OCI-LY7 (cell line): ENCODE measurements around the gene IDUA. TPM values are rescaled to one million over a fixed set of nuclear protein-coding genes. Genes with fewer than 3 reads are reported as not detected.

Experiments
- BruUV-seq: library from RNA; stranded (reverse); fragments of 400-500 nt; replicated peaks from 2 replicates; lab custom pipeline; 2021; lab: Mats Ljungman, UMichigan
- CTCF ChIA-PET: fragments of 300-600 bp; sonication (Branson Sonifier 250); formaldehyde crosslinking; loops from one replicate; lab custom pipeline; 2022; ENCODE audit warnings: antibody characterized with exemption; ENCODE audit not compliant: unreplicated experiment; lab: Charles Lee
- POLR2A ChIA-PET: fragments of 300-600 bp; sonication (Branson Sonifier 250); formaldehyde crosslinking; loops from one replicate; lab custom pipeline; 2022; ENCODE audit warnings: antibody characterized with exemption; lab: Charles Lee
- DNase-seq: peaks from one replicate; pipeline ENCODE4 v3.0.0-alpha.2; 2015; ENCODE audit warnings: low spot score
- H2AFZ ChIP-seq: fragments of 200-600 bp; sonication (generic), shearing (Covaris generic); 2 replicates; pipeline ENCODE4 v1.6.1; 2014; ENCODE audit warnings: mild to moderate bottlenecking, antibody characterized with exemption, low read length, moderate library complexity
- H3K27ac ChIP-seq: fragments of 200-600 bp; sonication (generic); 2 replicates; pipeline ENCODE4 v1.5.1; 2014; ENCODE audit warnings: mixed run types, low read depth, mild to moderate bottlenecking, moderate library complexity, low read length, inconsistent platforms; ENCODE audit not compliant: poor library complexity, severe bottlenecking
- H3K36me3 ChIP-seq: fragments of 200-600 bp; sonication (generic); 2 replicates; pipeline ENCODE4 v1.6.1; 2014; ENCODE audit warnings: mild to moderate bottlenecking, antibody characterized with exemption, low read length, moderate library complexity, mixed read lengths; ENCODE audit not compliant: insufficient read depth
- H3K4me1 ChIP-seq: fragments of 200-600 bp; sonication (generic); 2 replicates; pipeline ENCODE4 v1.5.1; 2014; ENCODE audit warnings: mild to moderate bottlenecking, low read length; ENCODE audit not compliant: insufficient read depth, poor library complexity, severe bottlenecking
- H3K4me2 ChIP-seq: fragments of 200-600 bp; sonication (generic); 2 replicates; pipeline ENCODE4 v1.6.1; 2014; ENCODE audit warnings: mild to moderate bottlenecking, low read length
- H3K4me3 ChIP-seq: fragments of 200-600 bp; sonication (generic); 2 replicates; pipeline ENCODE4 v1.5.1; 2014; ENCODE audit warnings: mild to moderate bottlenecking, low read depth, low read length; ENCODE audit not compliant: poor library complexity, severe bottlenecking
- H3K79me2 ChIP-seq: fragments of 200-600 bp; sonication (generic); 2 replicates; pipeline ENCODE4 v1.6.1; 2016; ENCODE audit warnings: low read depth, mild to moderate bottlenecking, low read length, moderate library complexity, mixed read lengths; ENCODE audit not compliant: insufficient read depth
- H3K9me2 ChIP-seq: fragments of 200-600 bp; sonication (generic); 2 replicates; pipeline ENCODE4 v1.6.1; 2016; ENCODE audit warnings: mild to moderate bottlenecking, low read length, mixed read lengths; ENCODE audit not compliant: insufficient read depth
- H3K9me3 ChIP-seq: fragments of 200-600 bp; sonication (generic); 2 replicates; pipeline ENCODE4 v1.6.1; 2014; ENCODE audit warnings: mild to moderate bottlenecking, mixed run types, low read length, mixed read lengths
- H4K20me1 ChIP-seq: fragments of 200-600 bp; sonication (generic); 2 replicates; pipeline ENCODE4 v1.6.1; 2014; ENCODE audit warnings: mild to moderate bottlenecking, antibody characterized with exemption, low read length, moderate library complexity, mixed read lengths; ENCODE audit not compliant: insufficient read depth
- CTCF ChIP-seq: fragments of 200-600 bp; sonication (generic); conservative IDR thresholded peaks from 2 replicates; pipeline ENCODE4 v1.5.1; 2014; ENCODE audit warnings: mild to moderate bottlenecking, antibody characterized with exemption, low read length, moderate library complexity, mixed read lengths
- EZH2phosphoT487 ChIP-seq: fragments of 200-600 bp; sonication (generic); IDR thresholded peaks from 2 replicates; pipeline ENCODE4 v1.6.1; 2018; ENCODE audit warnings: low read depth, borderline replicate concordance, mild to moderate bottlenecking, mixed run types, antibody characterized with exemption, low read length, moderate library complexity, mixed read lengths
- intact Hi-C: fragments of 100-400 bp; cut with micrococcal nuclease; formaldehyde crosslinking; loops from one replicate; pipeline ENCODE4 v1.10.0; 2022; ENCODE audit not compliant: unreplicated experiment
- total RNA-seq, 2 experiments: library from RNA; depleted of rRNA in 1 of 2; stranded (reverse); fragments of >200 nt in 1 of 2; shearing (Covaris generic) in 1 of 2; gene quantifications; 2 replicates each; pipeline ENCODE4 v1.2.3, GENCODE V29; 2014 to 2022

IDUA gene
- total RNA-seq, 2 experiments from 2014 or later, result 12.3 to 15.7 TPM

- intact Hi-C loops, result no loop called here
- H3K4me3 ChIP-seq, result no peak overlapping the region
- no peaks in the 10 kb centered on the region for H3K36me3 ChIP-seq
- H3K9me3 ChIP-seq, result no peaks in the 10 kb centered on the region
- H3K9me2 ChIP-seq, result no peaks in the 10 kb centered on the region
- ChIA-PET POLR2A (no interaction called here), CTCF (no interaction called here)
- no peak for DNase-seq
- H3K27ac ChIP-seq, result no peak overlapping the region
- no TSS peak for BruUV-seq
- H2AFZ ChIP-seq, result no peak overlapping the region
- no peak overlapping the region for H3K4me2 ChIP-seq
- no peaks in the 10 kb centered on the region for H3K79me2 ChIP-seq
- peaks cover 15% of the 10 kb centered on the region for H3K4me1 ChIP-seq
- no peaks in the 10 kb centered on the region for H4K20me1 ChIP-seq
- TF ChIP-seq CTCF (no peak), EZH2phosphoT487 (no peak)
Observed at GRCh38 chr4:1027915-1028238, 41.0 kb downstream of the IDUA start.

- Histone ChIP-seq H4K20me1 (no peaks in the 10 kb centered on the region), H3K4me2 (no peak overlapping the region), H3K9me3 (no peaks in the 10 kb centered on the region), H3K79me2 (no peaks in the 10 kb centered on the region), H3K9me2 (no peaks in the 10 kb centered on the region), H3K36me3 (no peaks in the 10 kb centered on the region), H3K4me1 (peaks cover 15% of the 10 kb centered on the region), H2AFZ (no peak overlapping the region), H3K27ac (no peak overlapping the region), H3K4me3 (no peak overlapping the region)
- intact Hi-C loops, result no loop called here
- TF ChIP-seq CTCF, result no peak
- TF ChIP-seq EZH2phosphoT487, result no peak
- ChIA-PET CTCF (no interaction called here), POLR2A (no interaction called here)
- DNase-seq, result no peak
- no TSS peak for BruUV-seq
Observed at GRCh38 chr4:1028574-1029220, 41.9 kb downstream of the IDUA start.

GRCh38 chr4:1029529-1029928 is 42.7 kb downstream of the IDUA start:
- Histone ChIP-seq H3K4me3 (no peak overlapping the region), H3K9me2 (no peaks in the 10 kb centered on the region), H3K9me3 (no peaks in the 10 kb centered on the region), H3K36me3 (no peaks in the 10 kb centered on the region), H4K20me1 (no peaks in the 10 kb centered on the region), H3K27ac (no peak overlapping the region), H3K79me2 (no peaks in the 10 kb centered on the region), H2AFZ (no peak overlapping the region), H3K4me1 (peaks cover 15% of the 10 kb centered on the region), H3K4me2 (no peak overlapping the region)
- TF ChIP-seq EZH2phosphoT487, result no peak
- TF ChIP-seq CTCF, result no peak
- ChIA-PET CTCF (no interaction called here), POLR2A (no interaction called here)
- no peak for DNase-seq
- BruUV-seq, result no TSS peak
- intact Hi-C loops, result no loop called here
